GM12878 (cell line): ENCODE results near the gene DEXI. TPM values are rescaled to one million over a fixed set of nuclear protein-coding genes. Genes with fewer than 3 reads are reported as not detected.

Experiments used
- ATAC-seq: fragments of 200-7000 bp; cut with Tn5 transposase; 3 replicates; pipeline ENCODE4 v1.9.1; 2020; ENCODE audit warnings: mild to moderate bottlenecking, moderate library complexity
- BruUV-seq: library from RNA; stranded (reverse); fragments of 400-500 nt; replicated peaks from 2 replicates; lab custom pipeline; 2021; lab: Mats Ljungman, UMichigan
- CTCF ChIA-PET: fragments of 300-600 bp; sonication (Branson Sonifier 250); formaldehyde crosslinking; extraction: SDS; loops from one replicate; lab custom pipeline; 2021; ENCODE audit warnings: inconsistent platforms; lab: Yijun Ruan, JAX
- POLR2A ChIA-PET: fragments of 350-600 bp; formaldehyde crosslinking; extraction: SDS; loops from one replicate; lab custom pipeline; 2021; ENCODE audit warnings: inconsistent platforms; lab: Charles Lee
- RAD21 ChIA-PET: fragments of 300-600 bp; sonication (Branson Sonifier 250); formaldehyde crosslinking; loops from one replicate; lab custom pipeline; 2023; ENCODE audit warnings: antibody characterized with exemption; ENCODE audit not compliant: unreplicated experiment; lab: Charles Lee
- SMC1A ChIA-PET: fragments of 300-600 bp; sonication (Branson Sonifier 250); formaldehyde crosslinking; loops from one replicate; lab custom pipeline; 2023; ENCODE audit not compliant: unreplicated experiment, uncharacterized antibody; lab: Charles Lee
- DNase-seq: peaks from one replicate; pipeline ENCODE4 v3.0.0-alpha.2; 2011; ENCODE audit warnings: low read depth, low spot score
- FAIRE-seq: peaks from 3 replicates; lab custom pipeline; 2011; peaks lifted over from hg19 to GRCh38; lab: Jason Lieb, UNC
- H2AFZ ChIP-seq: 2 replicates; pipeline ENCODE4 v1.6.0; 2011; ENCODE audit warnings: low read depth, low read length, control low read depth; ENCODE audit not compliant: control insufficient read depth
- H3K27ac ChIP-seq: 2 replicates; pipeline ENCODE4 v1.5.1; 2011; ENCODE audit warnings: control low read depth; ENCODE audit not compliant: control insufficient read depth, insufficient read depth
- H3K27me3 ChIP-seq, 2 experiments: replicated peaks in 1 of 2; 2 replicates each; pipeline versions ENCODE4 v1.6.0 to v1.6.1; 2011; ENCODE audit warnings: low read length in 1 of 2; ENCODE audit not compliant: control insufficient read depth in 2 of 2, insufficient read depth in 2 of 2
- H3K36me3 ChIP-seq, 2 experiments: 2 replicates each; pipeline ENCODE4 v1.5.1; 2011; ENCODE audit warnings: low read length in 1 of 2; ENCODE audit not compliant: control insufficient read depth in 2 of 2, insufficient read depth in 2 of 2
- H3K4me1 ChIP-seq: 2 replicates; pipeline ENCODE4 v1.6.1; 2011; ENCODE audit warnings: mild to moderate bottlenecking, low read length, moderate library complexity, mixed read lengths; ENCODE audit not compliant: control insufficient read depth, insufficient read depth
- H3K4me2 ChIP-seq: 2 replicates; pipeline ENCODE4 v1.6.0; 2011; ENCODE audit warnings: control low read depth; ENCODE audit not compliant: control insufficient read depth, insufficient read depth
- H3K4me3 ChIP-seq: fragments of 200-600 bp; sonication (generic); 2 replicates; pipeline ENCODE4 v1.5.1; 2016
- H3K79me2 ChIP-seq: 2 replicates; pipeline ENCODE4 v1.6.0; 2011; ENCODE audit warnings: low read length; ENCODE audit not compliant: control insufficient read depth, insufficient read depth
- H3K9ac ChIP-seq: 2 replicates; pipeline ENCODE4 v1.8.0; 2011; ENCODE audit warnings: low read length, control low read depth, mixed read lengths; ENCODE audit not compliant: control insufficient read depth, insufficient read depth
- H3K9me3 ChIP-seq: replicated peaks from 3 replicates; pipeline ENCODE4 v1.5.1; 2011; ENCODE audit warnings: mild to moderate bottlenecking, low read length; ENCODE audit not compliant: control insufficient read depth, insufficient read depth
- H4K20me1 ChIP-seq: 2 replicates; pipeline ENCODE4 v1.6.0; 2011; ENCODE audit not compliant: control insufficient read depth, insufficient read depth
- CBX3 ChIP-seq: fragments of 200-600 bp; sonication (generic); IDR thresholded peaks from 2 replicates; pipeline ENCODE4 v1.6.1; 2016; ENCODE audit warnings: low read depth, borderline replicate concordance
- CEBPZ ChIP-seq: fragments of 150-350 bp; IDR thresholded peaks from 2 replicates; pipeline ENCODE4 v1.6.1; 2016; ENCODE audit warnings: low read depth, low read length
- IRF4 ChIP-seq: IDR thresholded peaks from 2 replicates; pipeline ENCODE4 v1.6.1; 2011; ENCODE audit warnings: low read depth, low read length
- NR2C2 ChIP-seq: IDR thresholded peaks from 2 replicates; pipeline ENCODE4 v1.6.1; 2011; ENCODE audit warnings: borderline replicate concordance, low read depth; ENCODE audit not compliant: control insufficient read depth, insufficient read length
- SKIL ChIP-seq: fragments of 450-650 bp; IDR thresholded peaks from 2 replicates; pipeline ENCODE4 v1.6.1; 2017; ENCODE audit warnings: mild to moderate bottlenecking, low read depth, inconsistent platforms; ENCODE audit not compliant: poor library complexity, severe bottlenecking
- SPI1 ChIP-seq: IDR thresholded peaks from 2 replicates; pipeline ENCODE4 v1.6.1; 2011; ENCODE audit warnings: low read depth, mild to moderate bottlenecking, low read length, moderate library complexity, borderline replicate concordance; ENCODE audit not compliant: insufficient read depth
- WGBS: methylation state at CpG from one replicate; pipeline ENCODE4 v1.1.6; 2016; ENCODE audit warnings: low lambda C conversion rate; ENCODE audit not compliant: insufficient replicate concordance, insufficient coverage; ENCODE audit errors: missing lambda C conversion rate; 5-methylcytosine and 5-hydroxymethylcytosine counted together
- in situ Hi-C: fragments of 300-500 bp; cut with MboI; formaldehyde crosslinking; loops from 9 replicates; pipeline ENCODE4 v1.14.3; 2018; ENCODE audit warnings: mixed read lengths
- intact Hi-C: fragments of 100-400 bp; cut with micrococcal nuclease; formaldehyde crosslinking; loops from one replicate; pipeline ENCODE4 v1.14.2; 2022; ENCODE audit not compliant: unreplicated experiment
- polyA plus RNA-seq, 11 experiments: library from polyadenylated mRNA; depleted of rRNA in 4 of 11; unstranded in 6 of 11; stranded (reverse) in 5 of 11; fragments of >200 nt; fragmentation: Nextera tagmentation in 4 of 11; fragmentation: Illumina TruSeq in 1 of 11; extraction: Ambion mirVana in 4 of 11; extraction: Trizol in 1 of 11; gene quantifications; 1 replicate in 1 of 11; 2 replicates in 10 of 11; pipeline versions ENCODE4 v1.2.1 to v1.2.3, GENCODE V29; 2011 to 2016; ENCODE audit warnings: inconsistent platforms in 2 of 11, missing spikeins in 2 of 11, low read depth in 1 of 11
- total RNA-seq, 4 experiments: library from RNA; depleted of rRNA in 3 of 4; stranded (reverse); fragments of >200 nt in 3 of 4; fragmentation: Illumina TruSeq in 1 of 4; extraction: Trizol in 1 of 4; gene quantifications; 2 replicates each; pipeline versions ENCODE4 v1.2.1 to v1.2.3, GENCODE V29; 2013 to 2021

DEXI gene
- total and polyA plus RNA-seq, 10 of the 15 experiments (the other 5 are each of a cell fraction or from before 2014, with no cell fraction given) = 1.4 to 26.3 (median 18.4) TPM

- no peak for TF ChIP-seq SKIL
Observed at GRCh38 chr16:10937068-10937859, 5.0 kb downstream of the DEXI start (continued).

- ATAC-seq = no peak
- Histone ChIP-seq H3K9me3 (no peaks in the 10 kb centered on the region), H4K20me1 (no peaks in the 10 kb centered on the region; the same call in none of the 2 replicates), H3K36me3 (peaks cover 0 to 2% of the 10 kb centered on the region in 2 experiments; a peak in 2 of 4 replicates), H3K9ac (no peak overlapping the region), H3K4me2 (peak overlapping the region; percentile 98), H3K4me1 (peaks cover 42% of the 10 kb centered on the region), H3K79me2 (peaks cover 52% of the 10 kb centered on the region), H3K27ac (no peak overlapping the region), H2AFZ (no peak overlapping the region), H3K27me3 (no peaks in the 10 kb centered on the region), H3K4me3 (no peak overlapping the region)
- in situ Hi-C loops (no loop called here), intact Hi-C loops (loop anchor here (5.0 kb wide), 1 partner anchor 414 kb away; no protein-coding TSS in a partner anchor)
- TF ChIP-seq NR2C2 (no peak), IRF4 (no peak), SPI1 (peak; percentile 28; the same call in 1 of the 2 replicates), CBX3 (no peak), CEBPZ (no peak)
- POLR2A ChIA-PET = interaction anchor here (0.5 to 3.6 kb wide), 13 partner anchors 10 to 204 kb away, joined by 3 to 16 read pairs (median 4); no protein-coding TSS in a partner anchor
- SMC1A ChIA-PET = interaction anchor here (0.9 to 1.8 kb wide), 11 partner anchors 9 to 422 kb away, joined by 3 to 15 read pairs (median 4); no protein-coding TSS in a partner anchor
- 49% methylated on average over 8 of the region's 8 CpGs for WGBS
- CTCF ChIA-PET = interaction anchor here (0.9 to 6.3 kb wide), 10 partner anchors 10 to 199 kb away, joined by 3 to 63 read pairs (median 4); no protein-coding TSS in a partner anchor
- no TSS peak for BruUV-seq
- no peak for DNase-seq
- RAD21 ChIA-PET = interaction anchor here (0.9 to 7.1 kb wide), 9 partner anchors 11 to 417 kb away, joined by 3 to 50 read pairs (median 4); partner anchors contain the start of genes CIITA and NUBP1
- no peak for FAIRE-seq
Observed at GRCh38 chr16:10936272-10936984, 5.8 kb downstream of the DEXI start.
